CD4-positive, alpha-beta T cell (primary cell): Measurements from ENCODE around the gene DESI2. TPM values are rescaled to one million over a fixed set of nuclear protein-coding genes. Genes with fewer than 3 reads are reported as not detected.
"Not testable (repeated sequence)": the region's sequence is repeated elsewhere in the genome, so short reads cannot be mapped to it uniquely, and the experiment has no call there.

Experiments used
- ATAC-seq: fragments of 200-7000 bp; cut with Tn5 transposase; one replicate; pipeline ENCODE4 v1.10.0; 2022; ENCODE audit warnings: mild to moderate bottlenecking; ENCODE audit not compliant: poor library complexity
- CTCF ChIA-PET: fragments of 350-600 bp; sonication (Branson Sonifier 250); formaldehyde crosslinking; loops from one replicate; lab custom pipeline; 2021; ENCODE audit warnings: antibody characterized with exemption, inconsistent platforms; lab: Charles Lee
- POLR2A ChIA-PET: fragments of 350-600 bp; sonication (Branson Sonifier 250); formaldehyde crosslinking; loops from one replicate; lab custom pipeline; 2021; ENCODE audit warnings: antibody characterized with exemption, inconsistent platforms; lab: Charles Lee
- DNase-seq, 14 experiments: peaks; one replicate each; pipeline ENCODE4 v3.0.0-alpha.2; 2013 to 2020; ENCODE audit warnings: mixed read lengths in 2 of 14
- H3K27ac ChIP-seq, 2 donors: one replicate each; pipeline versions ENCODE4 v1.5.1 to v1.7.0; 2013; ENCODE audit warnings: low read length in 2 of 2, low read depth in 1 of 2, mild to moderate bottlenecking in 1 of 2
- H3K27me3 ChIP-seq, 2 experiments: 1 replicate in 1 of 2; 2 replicates in 1 of 2; pipeline versions ENCODE4 v1.6.1 to v1.7.0; 2013; ENCODE audit warnings: low read length in 2 of 2, control low read depth in 1 of 2, mild to moderate bottlenecking in 1 of 2, moderate library complexity in 1 of 2; ENCODE audit not compliant: insufficient read depth in 2 of 2, control insufficient read depth in 1 of 2
- H3K36me3 ChIP-seq: one replicate; pipeline ENCODE4 v1.6.1; 2013; ENCODE audit warnings: low read length, control low read depth; ENCODE audit not compliant: insufficient read depth
- H3K4me1 ChIP-seq: one replicate; pipeline ENCODE4 v1.6.1; 2013; ENCODE audit warnings: low read length, control low read depth; ENCODE audit not compliant: insufficient read depth
- H3K4me3 ChIP-seq: one replicate; pipeline ENCODE4 v1.5.1; 2013; ENCODE audit warnings: mild to moderate bottlenecking, low read length, moderate library complexity
- H3K9me3 ChIP-seq, 2 experiments: 1 replicate in 1 of 2; 2 replicates in 1 of 2; pipeline versions ENCODE4 v1.6.1 to v1.7.0; 2013; ENCODE audit warnings: low read length in 2 of 2, mild to moderate bottlenecking in 2 of 2, control low read depth in 1 of 2, moderate library complexity in 1 of 2; ENCODE audit not compliant: control insufficient read depth in 1 of 2, insufficient read depth in 1 of 2
- H3K27ac Mint-ChIP-seq: one replicate; pipeline ENCODE4 v1.8.0; 2020; ENCODE audit warnings: mixed read lengths
- H3K27me3 Mint-ChIP-seq: one replicate; pipeline ENCODE4 v1.8.0; 2021; ENCODE audit warnings: mixed read lengths
- H3K36me3 Mint-ChIP-seq: one replicate; pipeline ENCODE4 v1.8.0; 2021; ENCODE audit warnings: low read depth, mixed read lengths
- H3K4me1 Mint-ChIP-seq: one replicate; pipeline ENCODE4 v1.8.0; 2021; ENCODE audit warnings: low read depth, mixed read lengths
- H3K4me3 Mint-ChIP-seq: one replicate; pipeline ENCODE4 v1.8.0; 2020; ENCODE audit warnings: mild to moderate bottlenecking, mixed read lengths
- H3K9me3 Mint-ChIP-seq: one replicate; pipeline ENCODE4 v1.8.0; 2020; ENCODE audit warnings: mixed read lengths
- intact Hi-C, 2 experiments: fragments of 100-400 bp; cut with DNase I in 1 of 2; cut with micrococcal nuclease in 1 of 2; formaldehyde crosslinking; loops; one replicate each; pipeline versions ENCODE4 v1.15.1 to v1.9.0; 2023 to 2025; cut with DNase I, micrococcal nuclease
- total RNA-seq, 174 experiments: library from RNA in 2 of 174; stranded (reverse) in 2 of 174; gene quantifications; one replicate each; pipeline ENCODE4 v1.2.3 and lab custom pipeline; 2021 to 2026
- TF ChIP-seq, protein P1 (sequence below): fragments of 200-600 bp; IDR thresholded peaks from one replicate; pipeline ENCODE4 v1.8.0; 2022; ENCODE audit warnings: antibody characterized with exemption, mild to moderate bottlenecking

DESI2 gene
- total RNA-seq, 2 experiments from 2014 or later: 12.9 to 13.7 TPM

DNA sequence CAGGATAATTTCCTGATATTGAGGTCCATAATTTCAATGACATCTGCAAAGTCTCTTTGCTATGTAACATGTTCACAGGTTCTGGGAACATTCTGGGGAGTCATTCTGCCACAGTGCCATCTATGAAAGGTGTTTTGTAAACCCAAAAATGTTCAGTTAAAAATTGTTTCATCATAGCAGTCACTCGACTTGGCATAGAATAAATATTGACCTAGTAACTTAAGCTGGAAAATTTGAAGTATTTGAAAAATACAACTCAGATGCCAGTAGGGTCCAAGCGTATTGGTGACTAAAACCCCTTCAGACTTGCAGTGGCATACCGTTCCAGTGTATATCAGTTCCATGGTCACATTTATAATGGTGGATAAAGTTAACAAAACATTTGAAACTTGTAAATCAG lies 6.8 kb downstream of the DESI2 start:
- peaks cover 24% of the 10 kb centered on the region for H3K36me3 ChIP-seq
- no peak overlapping the region for H3K4me3 ChIP-seq
- POLR2A ChIA-PET: no interaction called here
- Mint-ChIP-seq H3K4me3 (no peak overlapping the region), H3K27me3 (no peaks in the 10 kb centered on the region), H3K36me3 (peaks cover 38% of the 10 kb centered on the region), H3K9me3 (no peaks in the 10 kb centered on the region), H3K27ac (no peak overlapping the region), H3K4me1 (peaks cover 43% of the 10 kb centered on the region)
- no peaks in the 10 kb centered on the region for H3K27me3 ChIP-seq
- H3K9me3 ChIP-seq: no peaks in the 10 kb centered on the region
- intact Hi-C loops: loop anchor here (10.0 kb wide), 4 partner anchors 315 to 1905 kb away; partner anchors contain the start of genes CNST (in 1 of the 2) and TFB2M (in 1 of the 2)
- CTCF ChIA-PET: no interaction called here
- H3K27ac ChIP-seq: no peak overlapping the region
- H3K4me1 ChIP-seq: no peaks in the 10 kb centered on the region
- DNase-seq (no peak), ATAC-seq (no peak)
- TF ChIP-seq, protein P1, sequence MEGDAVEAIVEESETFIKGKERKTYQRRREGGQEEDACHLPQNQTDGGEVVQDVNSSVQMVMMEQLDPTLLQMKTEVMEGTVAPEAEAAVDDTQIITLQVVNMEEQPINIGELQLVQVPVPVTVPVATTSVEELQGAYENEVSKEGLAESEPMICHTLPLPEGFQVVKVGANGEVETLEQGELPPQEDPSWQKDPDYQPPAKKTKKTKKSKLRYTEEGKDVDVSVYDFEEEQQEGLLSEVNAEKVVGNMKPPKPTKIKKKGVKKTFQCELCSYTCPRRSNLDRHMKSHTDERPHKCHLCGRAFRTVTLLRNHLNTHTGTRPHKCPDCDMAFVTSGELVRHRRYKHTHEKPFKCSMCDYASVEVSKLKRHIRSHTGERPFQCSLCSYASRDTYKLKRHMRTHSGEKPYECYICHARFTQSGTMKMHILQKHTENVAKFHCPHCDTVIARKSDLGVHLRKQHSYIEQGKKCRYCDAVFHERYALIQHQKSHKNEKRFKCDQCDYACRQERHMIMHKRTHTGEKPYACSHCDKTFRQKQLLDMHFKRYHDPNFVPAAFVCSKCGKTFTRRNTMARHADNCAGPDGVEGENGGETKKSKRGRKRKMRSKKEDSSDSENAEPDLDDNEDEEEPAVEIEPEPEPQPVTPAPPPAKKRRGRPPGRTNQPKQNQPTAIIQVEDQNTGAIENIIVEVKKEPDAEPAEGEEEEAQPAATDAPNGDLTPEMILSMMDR: no peak

DNA sequence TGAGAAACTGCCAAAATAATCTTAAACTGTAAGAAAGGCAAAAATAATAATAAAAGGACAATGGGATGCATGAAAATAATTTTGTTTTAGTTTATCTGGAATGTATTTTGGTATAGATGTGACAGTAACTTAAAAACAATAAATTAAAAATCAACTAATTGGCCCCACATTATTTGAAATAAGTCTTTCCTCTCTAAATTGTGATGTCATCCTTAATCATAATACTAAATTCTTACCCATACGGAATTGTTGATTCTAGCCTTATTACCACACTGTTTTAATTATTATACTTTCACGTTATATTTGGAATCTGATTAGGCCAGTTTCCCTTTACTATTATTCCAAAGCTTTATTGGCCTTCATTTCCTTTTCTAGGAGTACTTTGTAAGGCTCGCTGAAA lies 7.7 kb downstream of the DESI2 start:
- Mint-ChIP-seq H3K4me3 (no peak overlapping the region), H3K4me1 (peaks cover 43% of the 10 kb centered on the region), H3K27ac (no peak overlapping the region), H3K36me3 (peaks cover 38% of the 10 kb centered on the region), H3K27me3 (no peaks in the 10 kb centered on the region), H3K9me3 (no peaks in the 10 kb centered on the region)
- TF ChIP-seq, protein P1: no peak
- peaks cover 24% of the 10 kb centered on the region for H3K36me3 ChIP-seq
- H3K4me1 ChIP-seq: no peaks in the 10 kb centered on the region
- ChIA-PET CTCF (no interaction called here), POLR2A (no interaction called here)
- ATAC-seq (no peak), DNase-seq (no peak)
- intact Hi-C loops: no loop called here
- H3K27me3 ChIP-seq: no peaks in the 10 kb centered on the region
- no peaks in the 10 kb centered on the region for H3K9me3 ChIP-seq
- no peak overlapping the region for H3K4me3 ChIP-seq
- H3K27ac ChIP-seq: no peak overlapping the region

DNA sequence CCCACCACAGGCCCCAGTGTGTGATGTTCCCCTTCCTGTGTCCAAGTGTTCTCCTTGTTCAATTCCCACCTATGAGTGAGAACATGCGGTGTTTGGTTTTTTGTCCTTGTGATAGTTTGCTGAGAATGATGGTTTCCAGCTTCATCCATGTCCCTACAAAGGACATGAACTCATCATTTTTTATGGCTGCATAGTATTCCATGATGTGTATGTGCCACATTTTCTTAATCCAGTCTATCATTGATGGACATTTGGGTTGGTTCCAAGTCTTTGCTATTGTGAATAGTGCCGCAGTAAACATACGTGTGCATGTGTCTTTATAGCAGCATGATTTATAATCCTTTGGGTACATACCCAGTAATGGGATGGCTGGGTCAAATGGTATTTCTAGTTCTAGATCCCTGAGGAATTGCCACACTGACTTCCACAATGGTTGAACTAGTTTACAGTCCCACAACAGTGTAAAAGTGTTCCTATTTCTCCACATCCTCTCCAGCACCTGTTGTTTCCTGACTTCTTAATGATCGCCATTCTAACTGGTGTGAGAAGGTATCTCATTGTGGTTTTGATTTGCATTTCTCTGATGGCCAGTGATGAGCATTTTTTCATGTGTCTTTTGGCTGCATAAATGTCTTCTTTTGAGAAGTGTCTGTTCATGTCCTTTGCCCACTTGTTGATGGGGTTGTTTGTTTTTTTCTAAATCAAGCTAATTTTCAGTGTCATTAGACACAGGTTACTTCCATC lies 8.8 kb downstream of the DESI2 start:
- H3K27me3 Mint-ChIP-seq, POLR2A ChIA-PET: not testable (repeated sequence)

DNA sequence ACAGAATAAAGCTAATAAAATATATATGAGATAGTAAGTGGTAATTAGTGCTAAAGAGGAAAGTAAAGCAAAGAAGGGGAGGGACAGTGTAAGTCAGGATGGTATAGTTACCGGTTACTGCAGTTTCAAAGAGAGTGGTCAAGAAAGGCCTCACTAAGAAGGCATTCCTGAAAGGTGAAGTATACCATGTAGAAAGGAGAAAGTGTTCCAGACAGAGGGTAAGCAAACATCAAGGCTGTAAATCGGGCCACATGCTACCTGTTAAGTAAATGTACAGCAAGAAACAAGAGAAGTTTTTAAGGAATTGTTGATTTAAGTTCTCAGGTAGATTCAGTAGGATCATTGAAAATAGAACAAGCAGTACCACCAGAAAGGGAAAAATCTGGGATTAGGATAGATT lies 9.7 kb downstream of the DESI2 start:
- CTCF ChIA-PET: no interaction called here
- Histone ChIP-seq H3K9me3 (no peaks in the 10 kb centered on the region), H3K4me1 (no peaks in the 10 kb centered on the region), H3K27me3 (no peaks in the 10 kb centered on the region), H3K36me3 (peaks cover 10% of the 10 kb centered on the region), H3K27ac (no peak overlapping the region), H3K4me3 (no peak overlapping the region)
- Mint-ChIP-seq H3K9me3 (no peaks in the 10 kb centered on the region), H3K27me3 (no peaks in the 10 kb centered on the region), H3K4me3 (no peak overlapping the region), H3K4me1 (peaks cover 36% of the 10 kb centered on the region), H3K27ac (no peak overlapping the region), H3K36me3 (peaks cover 32% of the 10 kb centered on the region)
- TF ChIP-seq, protein P1: no peak
- intact Hi-C loops: no loop called here
- DNase-seq (no peak), ATAC-seq (no peak)
- POLR2A ChIA-PET: no interaction called here

More for the DNA sequence above, 8.8 kb downstream of the DESI2 start:
- Mint-ChIP-seq H3K4me1 (peaks cover 43% of the 10 kb centered on the region), H3K36me3 (peaks cover 38% of the 10 kb centered on the region)
- H3K4me1 ChIP-seq, intact Hi-C loops, ATAC-seq, H3K27me3 ChIP-seq, H3K27ac Mint-ChIP-seq, DNase-seq, H3K27ac ChIP-seq, CTCF ChIA-PET, H3K9me3 Mint-ChIP-seq, H3K4me3 Mint-ChIP-seq, H3K9me3 ChIP-seq, H3K4me3 ChIP-seq: not testable (repeated sequence)
- peaks cover 19% of the 10 kb centered on the region for H3K36me3 ChIP-seq
